Natural killer cell (primary cell): ENCODE data around the gene DPPA4. TPM values are rescaled to one million over a fixed set of nuclear protein-coding genes. Genes with fewer than 3 reads are reported as not detected.

Experiments
- ATAC-seq, 3 donors: fragments of 150-1000 bp in 2 of 3; fragments of 200-7000 bp in 1 of 3; cut with Tn5 transposase; 1 replicate in 1 of 3; 2 replicates in 2 of 3; pipeline ENCODE4 v1.10.0; 2021; ENCODE audit warnings: mild to moderate bottlenecking in 2 of 3, moderate library complexity in 2 of 3
- DNase-seq, 2 donors: peaks; one replicate each; pipeline versions ENCODE4 v3.0.0 to v3.0.0-alpha.2; 2013 to 2021; ENCODE audit warnings: mixed read lengths in 1 of 2
- H3K27ac ChIP-seq: one replicate; pipeline ENCODE4 v1.5.1; 2013; ENCODE audit warnings: mild to moderate bottlenecking, low read length
- H3K27me3 ChIP-seq: one replicate; pipeline ENCODE4 v1.6.1; 2013; ENCODE audit warnings: low read length; ENCODE audit not compliant: control insufficient read depth, insufficient read depth
- H3K36me3 ChIP-seq: one replicate; pipeline ENCODE4 v1.6.1; 2013; ENCODE audit warnings: low read length; ENCODE audit not compliant: control insufficient read depth, insufficient read depth
- H3K4me1 ChIP-seq: one replicate; pipeline ENCODE4 v1.6.1; 2013; ENCODE audit warnings: low read length; ENCODE audit not compliant: control insufficient read depth, insufficient read depth
- H3K4me3 ChIP-seq: one replicate; pipeline ENCODE4 v1.5.1; 2013; ENCODE audit warnings: low read length
- H3K9me3 ChIP-seq: one replicate; pipeline ENCODE4 v1.6.1; 2013; ENCODE audit warnings: low read length; ENCODE audit not compliant: control insufficient read depth, insufficient read depth
- H3K27ac Mint-ChIP-seq, 2 donors: one replicate each; pipeline ENCODE4 v1.8.0; 2022; ENCODE audit warnings: mild to moderate bottlenecking in 2 of 2, mixed read lengths in 2 of 2, moderate library complexity in 1 of 2
- H3K27me3 Mint-ChIP-seq, 2 donors: one replicate each; pipeline ENCODE4 v1.8.0; 2022; ENCODE audit warnings: low read depth in 2 of 2, mixed read lengths in 2 of 2
- H3K36me3 Mint-ChIP-seq: one replicate; pipeline ENCODE4 v1.8.0; 2022; ENCODE audit warnings: mixed read lengths
- H3K4me1 Mint-ChIP-seq, 2 donors: one replicate each; pipeline ENCODE4 v1.8.0; 2022; ENCODE audit warnings: mixed read lengths in 2 of 2
- H3K4me3 Mint-ChIP-seq: one replicate; pipeline ENCODE4 v1.8.0; 2022; ENCODE audit warnings: mild to moderate bottlenecking, moderate library complexity, mixed read lengths
- H3K9me3 Mint-ChIP-seq, 2 donors: one replicate each; pipeline ENCODE4 v1.8.0; 2022; ENCODE audit warnings: mixed read lengths in 2 of 2
- CTCF ChIP-seq: fragments of 200-600 bp; IDR thresholded peaks from one replicate; pipeline ENCODE4 v1.8.0; 2022; ENCODE audit warnings: antibody characterized with exemption
- WGBS: methylation state at CpG from one replicate; pipeline ENCODE4 v1.1.7; 2013; ENCODE audit warnings: missing lambda C conversion rate; ENCODE audit not compliant: insufficient coverage; 5-methylcytosine and 5-hydroxymethylcytosine counted together
- intact Hi-C: fragments of 100-400 bp; cut with micrococcal nuclease; formaldehyde crosslinking; loops from one replicate; pipeline ENCODE4 v1.14.2; 2022
- total RNA-seq, 4 donors: library from RNA; stranded (reverse); fragments of 120-200 nt in 1 of 4; gene quantifications; one replicate each; pipeline versions ENCODE4 v1.2.3 to v1.2.4, GENCODE V29; 2013 to 2022

The DPPA4 gene
- total RNA-seq: 1 to 10 TPM; 1.2 to 2.3 (median 1.8) TPM
- total RNA-seq (2013): 3.3 TPM

GRCh38 chr3:109337393-109337792, at the start of gene DPPA4:
Gene DPPA4, minus strand, starts transcription at chr3:109337546. Its CDS starts 29 bp downstream, at chr3:109337517.
- no peak for DNase-seq

DNA sequence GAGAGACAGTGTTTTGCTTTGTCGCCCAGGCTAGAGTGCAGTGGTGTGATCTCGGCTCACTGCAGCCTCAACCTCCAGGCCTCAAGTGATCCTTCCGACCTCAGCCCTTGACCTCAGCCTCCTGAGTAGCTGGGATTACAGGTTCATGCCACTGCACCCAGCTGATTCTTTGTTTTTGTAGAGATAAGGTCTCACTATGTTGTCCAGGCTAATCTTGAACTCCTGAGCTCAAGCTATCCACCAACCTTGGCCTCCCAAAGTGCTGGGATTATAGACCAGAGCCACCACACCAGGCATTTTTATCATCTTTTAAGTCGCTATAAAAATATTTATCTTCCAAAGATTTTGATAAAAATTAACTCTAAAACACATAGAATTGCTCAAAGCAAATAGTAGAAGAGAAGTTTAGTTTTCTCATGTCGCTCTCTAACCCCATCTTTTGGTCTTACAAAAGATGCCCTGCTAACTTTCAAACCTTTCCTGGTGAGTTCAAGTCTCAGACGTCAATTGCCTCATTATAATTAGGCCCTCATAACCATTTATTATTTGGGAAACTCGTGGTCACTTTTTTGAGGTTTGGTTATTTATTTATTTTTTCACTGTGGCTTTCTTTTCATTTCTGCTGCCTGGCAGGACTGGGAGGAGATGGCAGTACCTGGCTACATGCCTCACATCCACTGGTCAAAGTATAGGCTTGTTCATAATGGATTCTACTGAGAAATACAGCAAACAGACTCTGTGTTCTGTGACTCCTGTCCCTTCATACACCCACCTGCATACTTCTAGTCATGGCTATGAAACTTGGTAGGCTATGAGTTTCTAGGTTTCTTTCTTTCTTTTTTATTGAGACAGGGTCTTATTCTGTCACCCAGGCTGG, 48.3 kb upstream of the DPPA4 start:
- H3K4me3 Mint-ChIP-seq: no peak overlapping the region
- H3K27ac Mint-ChIP-seq: no peak overlapping the region
- no peak for TF ChIP-seq CTCF
- no peaks in the 10 kb centered on the region for H3K27me3 Mint-ChIP-seq
- no peaks in the 10 kb centered on the region for H3K36me3 Mint-ChIP-seq
- intact Hi-C loops: no loop called here
- H3K27ac ChIP-seq: no peak overlapping the region
- no peak overlapping the region for H3K4me3 ChIP-seq
- no peaks in the 10 kb centered on the region for H3K27me3 ChIP-seq
- no peaks in the 10 kb centered on the region for H3K9me3 ChIP-seq
- no peaks in the 10 kb centered on the region for H3K36me3 ChIP-seq
- H3K9me3 Mint-ChIP-seq: no peaks in the 10 kb centered on the region
- H3K4me1 ChIP-seq: no peaks in the 10 kb centered on the region
- no peak for DNase-seq
- no peaks in the 10 kb centered on the region for H3K4me1 Mint-ChIP-seq
- no peak for ATAC-seq
- 89% methylated on average over 3 of the region's 7 CpGs for WGBS

More at GRCh38 chr3:109337393-109337792, at the start of gene DPPA4:
- Histone ChIP-seq H3K4me1 (peaks cover 3% of the 10 kb centered on the region), H3K36me3 (no peaks in the 10 kb centered on the region), H3K4me3 (peak within 1 kb of the TSS; percentile 14), H3K9me3 (no peaks in the 10 kb centered on the region), H3K27ac (no peak within 1 kb of the TSS), H3K27me3 (no peaks in the 10 kb centered on the region)
- Mint-ChIP-seq H3K27me3 (peaks cover 20 to 26% of the 10 kb centered on the region in 2 donors), H3K27ac (peak within 1 kb of the TSS in 1 of 2 donors; percentile 73), H3K9me3 (no peaks in the 10 kb centered on the region), H3K4me1 (peaks cover 14 to 17% of the 10 kb centered on the region in 2 donors), H3K36me3 (no peaks in the 10 kb centered on the region), H3K4me3 (peak within 1 kb of the TSS; percentile 92)
- ATAC-seq: no peak
- 55% methylated on average over 4 of the region's 5 CpGs for WGBS
- TF ChIP-seq CTCF: no peak
- intact Hi-C loops: no loop called here

GRCh38 chr3:109384164-109384563, 46.8 kb upstream of the DPPA4 start:
- Histone ChIP-seq H3K27me3 (no peaks in the 10 kb centered on the region), H3K27ac (no peak overlapping the region), H3K4me1 (no peaks in the 10 kb centered on the region), H3K36me3 (no peaks in the 10 kb centered on the region), H3K4me3 (no peak overlapping the region), H3K9me3 (no peaks in the 10 kb centered on the region)
- intact Hi-C loops: no loop called here
- Mint-ChIP-seq H3K27ac (no peak overlapping the region), H3K4me1 (no peaks in the 10 kb centered on the region), H3K36me3 (no peaks in the 10 kb centered on the region), H3K4me3 (no peak overlapping the region), H3K27me3 (no peaks in the 10 kb centered on the region), H3K9me3 (no peaks in the 10 kb centered on the region)
- no peak for ATAC-seq
- WGBS: no CpG with 5 or more reads among the region's 1 CpG
- no peak for TF ChIP-seq CTCF
- no peak for DNase-seq
